Left ventricle myocardium inferior (tissue), 1 donor: ENCODE results near the gene CDK6. TPM values are rescaled to one million over a fixed set of nuclear protein-coding genes. Genes with fewer than 3 reads are reported as not detected.

Source experiments
- DNase-seq: peaks from one replicate; pipeline ENCODE4 v3.0.0-alpha.2; 2020
- H3K27ac ChIP-seq: fragments of 200-600 bp; replicated peaks from 2 replicates; pipeline ENCODE4 v1.8.0; 2021
- H3K27me3 ChIP-seq: fragments of 200-600 bp; 2 replicates; pipeline ENCODE4 v1.8.0; 2021; ENCODE audit warnings: low read depth
- H3K36me3 ChIP-seq: fragments of 200-600 bp; 2 replicates; pipeline ENCODE4 v1.8.0; 2021
- H3K4me1 ChIP-seq: fragments of 200-600 bp; 2 replicates; pipeline ENCODE4 v1.8.0; 2021
- H3K4me3 ChIP-seq: fragments of 200-600 bp; 2 replicates; pipeline ENCODE4 v1.8.0; 2021; ENCODE audit warnings: mild to moderate bottlenecking, moderate library complexity
- H3K9me3 ChIP-seq: fragments of 200-600 bp; replicated peaks from 2 replicates; pipeline ENCODE4 v1.8.0; 2021
- CTCF ChIP-seq: fragments of 200-600 bp; IDR thresholded peaks from 2 replicates; pipeline ENCODE4 v1.8.0; 2021; ENCODE audit warnings: antibody characterized with exemption, mild to moderate bottlenecking, borderline replicate concordance
- intact Hi-C: fragments of 100-400 bp; cut with micrococcal nuclease; formaldehyde crosslinking; loops from one replicate; pipeline ENCODE4 v1.11.0; 2022
- total RNA-seq: library from RNA; stranded (reverse); fragmentation: NEBNext Ultra II Directional; extraction: Animal tissue kit (Norgen Biotek cat#: 25700); gene quantifications from one replicate; pipeline ENCODE4 v1.2.1, GENCODE V29; 2021
- donor health status: DM: no; HTN: yes; CAD: no; lungs with severe emphysema.

Gene CDK6
- total RNA-seq, 1 donor from 2014 or later = 16.5 TPM

- Histone ChIP-seq H3K4me1 (peaks cover 35% of the 10 kb centered on the region), H3K36me3 (no peaks in the 10 kb centered on the region), H3K27ac (no peak overlapping the region), H3K4me3 (no peak overlapping the region), H3K9me3 (no peaks in the 10 kb centered on the region), H3K27me3 (no peaks in the 10 kb centered on the region)
- DNase-seq = peak; percentile 28
- intact Hi-C loops = no loop called here
- TF ChIP-seq CTCF = no peak
Observed at GRCh38 chr7:92754919-92755581, 81.3 kb downstream of the CDK6 start.

- Histone ChIP-seq H3K36me3 (no peaks in the 10 kb centered on the region), H3K9me3 (no peaks in the 10 kb centered on the region), H3K4me1 (peaks cover 45% of the 10 kb centered on the region), H3K4me3 (no peak overlapping the region), H3K27me3 (no peaks in the 10 kb centered on the region), H3K27ac (no peak overlapping the region)
- DNase-seq = no peak
- intact Hi-C loops = no loop called here
- TF ChIP-seq CTCF = no peak
Observed at GRCh38 chr7:92753614-92754013, 82.8 kb downstream of the CDK6 start.

DNA sequence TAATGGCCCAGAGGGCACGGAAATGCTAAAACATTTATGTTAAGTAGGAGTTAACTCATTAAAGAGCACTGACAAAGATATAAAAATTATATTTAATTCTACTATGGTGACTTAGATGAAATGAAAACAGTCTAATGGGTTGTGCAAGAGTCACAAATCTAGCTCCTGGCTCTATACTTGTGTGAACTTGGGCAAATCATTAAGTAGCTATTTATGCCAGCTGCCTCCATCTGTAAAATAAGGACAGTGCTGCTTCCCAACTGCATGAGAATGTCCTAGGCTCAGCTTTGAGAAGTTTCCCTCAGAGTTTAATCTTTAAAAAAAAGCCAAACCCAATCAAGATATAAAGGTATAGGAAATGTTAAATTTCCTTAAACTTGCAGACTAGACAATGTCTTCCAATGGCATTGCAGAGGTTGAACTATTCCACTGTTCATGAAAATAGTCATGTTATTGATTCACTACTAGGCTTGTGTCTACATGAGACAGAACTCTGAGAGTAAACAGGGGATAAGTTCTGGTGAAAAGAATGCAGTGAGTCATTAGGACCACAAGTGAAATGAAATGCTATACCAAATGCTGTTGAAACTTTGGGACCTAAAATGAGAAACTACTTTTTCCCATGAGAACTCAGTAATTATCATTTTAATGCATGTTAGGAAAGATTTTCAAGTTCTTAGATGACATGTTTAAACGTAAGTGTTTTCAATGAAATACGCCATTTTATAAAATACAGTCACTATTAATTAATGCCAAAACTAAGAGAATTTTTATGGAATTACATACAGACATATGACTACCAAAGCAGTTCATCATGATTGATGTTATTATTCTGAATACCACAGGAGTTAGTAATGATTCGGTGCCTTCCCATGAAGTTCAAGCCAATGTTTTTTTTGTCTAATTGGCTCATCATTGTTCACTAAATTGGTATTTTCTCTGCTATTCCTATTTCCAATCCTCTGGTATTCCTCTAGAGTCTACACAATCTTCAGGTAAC, 84.2 kb downstream of the CDK6 start:
- no peaks in the 10 kb centered on the region for H3K27me3 ChIP-seq
- no peaks in the 10 kb centered on the region for H3K9me3 ChIP-seq
- DNase-seq = no peak
- H3K27ac ChIP-seq = no peak overlapping the region
- intact Hi-C loops = no loop called here
- H3K4me3 ChIP-seq = no peak overlapping the region
- no peaks in the 10 kb centered on the region for H3K36me3 ChIP-seq
- no peak for TF ChIP-seq CTCF
- peaks cover 45% of the 10 kb centered on the region for H3K4me1 ChIP-seq

DNA sequence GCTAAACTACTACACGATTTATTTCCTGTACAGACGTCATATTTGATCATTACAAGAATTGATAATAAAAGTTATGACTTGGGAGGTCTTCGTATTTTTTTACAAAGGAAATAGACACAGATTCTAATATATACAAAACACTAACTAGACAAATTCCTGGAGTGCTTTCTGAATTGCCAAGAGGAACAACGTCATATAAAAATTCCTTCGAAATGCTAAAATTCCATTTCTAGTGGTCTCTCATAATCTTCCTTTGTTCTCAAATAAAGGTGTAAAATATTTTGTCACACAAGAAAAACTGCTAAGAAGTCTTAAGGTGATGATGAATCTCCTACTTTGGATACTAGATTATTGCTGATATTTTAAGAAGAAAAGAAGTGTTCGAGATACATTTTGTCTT, 85.4 kb downstream of the CDK6 start:
- Histone ChIP-seq H3K9me3 (no peaks in the 10 kb centered on the region), H3K36me3 (no peaks in the 10 kb centered on the region), H3K27me3 (no peaks in the 10 kb centered on the region), H3K4me1 (peaks cover 44% of the 10 kb centered on the region), H3K27ac (no peak overlapping the region), H3K4me3 (no peak overlapping the region)
- intact Hi-C loops = no loop called here
- DNase-seq = no peak
- TF ChIP-seq CTCF = no peak

DNA sequence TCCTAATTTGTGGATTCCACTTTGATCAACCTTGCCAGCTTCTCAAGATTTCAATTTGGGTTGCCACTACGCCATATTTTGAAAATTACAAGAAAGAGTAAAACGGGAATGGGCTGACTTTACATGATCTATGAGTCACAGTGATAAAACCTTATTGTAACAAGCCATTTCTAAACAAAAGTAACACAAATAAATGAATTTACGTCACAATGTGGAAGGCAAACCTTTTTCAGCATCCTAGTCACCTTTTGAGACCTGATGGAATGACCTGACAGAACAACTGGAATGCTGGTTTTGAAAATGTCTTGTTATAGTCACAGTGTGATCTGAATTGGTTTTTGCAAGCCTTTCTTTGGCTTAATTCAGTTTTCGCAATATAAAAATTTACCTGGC, 85.9 kb downstream of the CDK6 start:
- Histone ChIP-seq H3K9me3 (no peaks in the 10 kb centered on the region), H3K4me1 (peaks cover 39% of the 10 kb centered on the region), H3K4me3 (no peak overlapping the region), H3K27me3 (no peaks in the 10 kb centered on the region), H3K27ac (no peak overlapping the region), H3K36me3 (no peaks in the 10 kb centered on the region)
- no peak for DNase-seq
- intact Hi-C loops = no loop called here
- TF ChIP-seq CTCF = no peak
